GM18861 (cell line): ENCODE data around the gene INF2.
"Not testable (repeated sequence)": the region's sequence is repeated elsewhere in the genome, so short reads cannot be mapped to it uniquely, and the experiment has no call there.

Experiments used
- ATAC-seq: cut with Tn5 transposase; IDR thresholded peaks from one replicate; pipeline ENCODE4 v1.9.1; 2021; ENCODE audit not compliant: unreplicated experiment

INF2 gene

DNA sequence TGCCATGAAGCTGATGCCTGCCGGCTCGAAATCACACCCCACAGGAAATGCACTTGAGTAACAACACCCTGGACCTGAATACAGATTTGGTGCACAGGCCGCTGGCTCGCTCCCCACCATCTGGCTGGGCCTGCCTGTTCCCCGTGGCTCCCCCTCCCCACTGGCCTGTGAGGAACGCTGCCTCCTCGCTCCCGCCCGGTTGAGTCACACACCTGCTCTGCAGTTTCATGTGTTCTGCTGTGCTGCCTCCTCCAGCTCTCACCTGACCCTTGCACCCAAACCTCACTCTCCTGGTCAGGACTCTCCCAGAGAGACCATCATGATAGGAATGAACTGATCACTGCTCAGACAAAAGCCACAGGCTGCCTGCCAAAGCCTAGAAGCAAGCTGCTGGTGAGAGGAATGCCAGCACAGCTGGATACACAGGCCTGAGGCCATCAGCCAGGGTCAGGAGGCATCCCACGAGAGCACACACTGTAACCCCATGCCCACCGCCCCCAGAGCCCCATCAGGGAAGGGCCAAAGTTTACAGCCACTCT is 59.8 kb downstream of the INF2 start:
- no peak for ATAC-seq

DNA sequence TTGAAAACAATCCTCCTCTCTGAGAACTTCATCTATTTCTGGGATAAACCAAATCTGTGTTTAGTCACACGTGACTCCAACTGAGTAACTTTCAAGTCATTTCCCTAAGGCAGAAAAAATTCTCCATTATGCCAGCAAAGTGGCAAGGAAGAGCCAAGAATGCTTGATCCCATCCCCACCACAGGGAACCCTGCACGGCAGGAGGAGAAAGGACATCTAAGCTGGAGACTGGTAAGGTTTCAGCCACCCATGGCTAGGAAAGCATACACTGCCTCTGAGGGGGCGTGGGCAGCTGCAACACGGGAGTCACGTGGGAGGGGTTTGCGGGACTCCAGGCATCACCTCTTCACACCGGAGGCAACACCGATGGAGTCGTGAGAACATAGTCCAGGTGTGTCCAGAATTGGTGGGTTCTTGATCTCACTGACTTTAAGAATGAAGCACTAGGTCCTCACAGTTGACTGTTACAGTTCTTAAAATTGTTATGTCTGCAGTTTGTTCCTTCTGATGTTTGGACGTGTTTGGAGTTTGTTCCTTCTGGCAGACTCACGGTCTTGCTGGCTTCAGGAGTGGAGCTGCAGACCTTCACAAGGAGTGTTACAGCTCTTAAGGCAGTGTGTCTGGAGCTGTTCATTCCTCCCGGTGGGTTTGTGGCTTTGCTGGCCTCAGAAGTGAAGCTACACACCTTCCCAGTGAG is 60.8 kb downstream of the INF2 start:
- no peak for ATAC-seq

DNA sequence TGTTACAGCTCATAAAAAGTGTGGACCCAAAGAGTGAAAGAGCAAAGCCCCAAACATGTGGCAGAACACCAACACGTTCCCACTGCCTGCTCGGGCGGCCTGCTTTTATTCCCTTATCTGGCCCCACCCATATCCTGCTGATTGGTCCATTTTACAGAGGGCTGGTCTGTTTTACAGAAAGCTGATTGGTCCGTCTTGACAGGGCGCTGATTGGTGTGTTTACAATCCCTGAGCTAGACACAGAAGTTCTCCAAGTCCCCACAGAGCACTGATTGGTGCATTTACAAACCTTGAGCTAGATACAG is 61.3 kb downstream of the INF2 start:
- ATAC-seq: not testable (repeated sequence)

DNA sequence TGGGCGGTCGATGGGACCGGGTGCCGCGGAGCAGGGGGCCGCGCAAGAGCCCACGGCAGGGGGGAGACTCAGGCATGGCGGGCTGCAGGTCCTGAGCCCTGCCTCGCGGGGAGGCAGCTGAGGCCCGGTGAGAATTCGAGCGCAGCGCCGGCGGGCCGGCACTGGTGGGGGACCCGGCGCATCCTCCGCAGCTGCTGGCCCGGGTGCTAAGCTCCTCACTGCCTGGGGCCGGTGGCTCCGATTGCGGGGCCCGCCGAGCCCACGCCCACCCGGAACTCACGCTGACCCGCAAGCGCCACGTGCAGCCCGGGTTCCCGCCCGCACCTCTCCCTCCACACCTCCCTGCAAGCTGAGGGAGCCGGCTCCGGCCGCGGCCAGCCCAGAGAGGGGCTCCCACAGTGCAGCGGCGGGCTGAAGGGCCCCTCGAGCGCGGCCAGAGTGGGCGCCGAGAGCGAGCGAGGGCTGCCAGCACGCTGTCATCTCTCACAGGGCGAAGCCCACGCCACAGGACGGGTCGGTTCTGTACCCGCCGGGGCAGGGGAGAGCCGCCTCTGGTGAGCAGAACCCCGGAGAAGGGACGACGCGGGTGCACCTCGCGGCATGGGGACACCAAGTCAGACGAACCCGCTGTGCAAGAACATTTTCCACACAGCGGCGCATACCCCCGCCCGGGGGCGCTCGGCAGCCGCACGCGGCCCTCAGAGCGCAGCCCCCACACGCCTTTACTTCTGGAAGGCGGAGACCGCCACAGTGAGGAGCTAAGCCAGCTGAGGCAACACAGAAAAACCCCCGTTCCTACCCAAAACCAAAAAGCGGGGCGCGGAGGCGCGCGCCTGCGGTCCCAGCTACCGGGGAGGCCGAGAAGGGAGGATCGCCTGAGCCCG is 62.4 kb downstream of the INF2 start:
- ATAC-seq: no peak

DNA sequence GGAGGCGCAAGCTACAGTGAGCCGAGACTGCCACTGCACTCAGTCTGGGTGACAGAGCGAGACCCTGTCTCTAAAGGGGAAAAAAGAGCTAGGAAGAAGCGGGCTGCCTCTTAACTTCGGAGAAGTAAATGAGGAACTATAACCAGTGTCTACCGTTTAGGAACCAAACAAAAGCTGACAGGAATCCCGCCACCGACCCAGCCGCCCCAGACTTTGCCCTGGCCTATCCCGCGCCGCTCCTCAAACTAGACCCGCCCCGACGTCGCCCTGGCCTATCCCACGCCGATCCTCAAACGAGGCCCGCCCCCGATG is 63.0 kb downstream of the INF2 start:
- ATAC-seq: no peak

DNA sequence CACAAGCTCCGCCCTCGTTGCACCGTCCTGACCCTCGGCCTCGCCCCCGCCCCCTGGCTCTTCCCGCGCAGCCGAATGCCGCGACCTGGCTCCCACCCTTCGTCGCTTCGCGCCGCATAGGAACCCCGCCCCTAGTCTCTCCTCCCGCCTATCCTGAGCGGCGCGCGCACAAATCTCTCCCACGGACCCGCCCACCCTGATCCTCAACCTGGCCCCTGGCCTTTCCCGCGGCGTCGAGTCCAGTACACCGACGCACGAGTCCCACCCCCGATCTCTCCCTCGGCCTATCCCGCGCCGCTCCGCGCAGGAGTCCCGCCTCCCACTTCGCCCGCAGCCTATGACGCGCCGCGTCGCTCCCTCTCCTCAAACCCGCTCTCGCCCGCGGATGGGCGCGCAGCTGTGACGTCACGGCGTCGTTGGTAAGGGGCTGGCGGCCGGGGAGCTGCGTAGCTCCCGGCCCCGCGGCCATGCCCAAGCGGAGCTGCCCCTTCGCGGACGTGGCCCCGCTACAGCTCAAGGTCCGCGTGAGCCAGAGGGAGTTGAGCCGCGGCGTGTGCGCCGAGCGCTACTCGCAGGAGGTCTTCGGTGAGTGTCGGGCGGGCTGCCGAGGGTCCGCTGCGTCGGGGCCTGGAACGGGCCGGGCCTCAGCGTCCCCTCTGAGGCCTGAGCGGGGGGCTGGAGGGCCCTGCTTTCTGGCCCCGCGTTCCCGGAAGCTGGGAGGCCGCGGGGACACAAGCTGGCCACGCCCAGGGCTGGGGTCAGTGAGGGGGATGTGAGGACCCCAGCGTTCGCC is 63.5 kb downstream of the INF2 start, which contains the start of gene SIVA1:
Gene SIVA1, plus strand, starts transcription at position 413 of the 793 bp plus-strand sequence. Its CDS starts 55 bp downstream, at position 468.
- peak; percentile 81 for ATAC-seq

DNA sequence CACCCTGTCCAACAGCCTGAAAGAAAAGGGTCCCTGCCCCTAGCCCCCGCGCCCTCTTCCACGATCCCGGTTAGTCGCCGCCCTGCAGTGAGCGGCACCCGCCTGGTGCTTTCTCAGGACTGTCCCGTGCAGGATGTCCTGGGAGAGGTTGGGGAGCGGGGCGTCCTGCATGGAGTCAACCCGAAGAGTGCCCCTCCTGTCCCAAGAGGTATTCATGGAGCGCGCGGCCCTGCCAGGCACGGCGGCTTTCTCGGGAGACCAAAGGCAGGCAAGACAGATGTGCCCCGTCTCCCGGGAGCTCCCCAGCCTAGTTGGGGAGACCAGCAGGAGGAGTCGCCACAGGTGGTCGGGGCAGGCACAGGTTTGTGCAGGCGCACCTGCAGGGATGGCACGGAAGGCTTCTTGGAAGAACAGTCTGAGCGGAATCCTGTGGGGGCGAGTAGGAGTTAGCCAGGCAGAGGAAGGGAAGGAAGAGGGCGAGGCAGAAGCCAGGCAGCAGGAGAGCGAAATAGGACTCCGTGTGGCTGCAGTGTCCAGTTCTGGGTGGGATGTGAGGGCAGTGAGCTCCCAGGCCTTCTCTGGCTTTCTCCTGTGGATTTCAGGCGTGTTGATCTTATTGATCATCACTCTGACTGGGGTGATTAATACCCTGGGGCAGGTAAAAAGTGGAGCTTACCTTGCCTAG is 64.3 kb downstream of the INF2 start:
- ATAC-seq: no peak

DNA sequence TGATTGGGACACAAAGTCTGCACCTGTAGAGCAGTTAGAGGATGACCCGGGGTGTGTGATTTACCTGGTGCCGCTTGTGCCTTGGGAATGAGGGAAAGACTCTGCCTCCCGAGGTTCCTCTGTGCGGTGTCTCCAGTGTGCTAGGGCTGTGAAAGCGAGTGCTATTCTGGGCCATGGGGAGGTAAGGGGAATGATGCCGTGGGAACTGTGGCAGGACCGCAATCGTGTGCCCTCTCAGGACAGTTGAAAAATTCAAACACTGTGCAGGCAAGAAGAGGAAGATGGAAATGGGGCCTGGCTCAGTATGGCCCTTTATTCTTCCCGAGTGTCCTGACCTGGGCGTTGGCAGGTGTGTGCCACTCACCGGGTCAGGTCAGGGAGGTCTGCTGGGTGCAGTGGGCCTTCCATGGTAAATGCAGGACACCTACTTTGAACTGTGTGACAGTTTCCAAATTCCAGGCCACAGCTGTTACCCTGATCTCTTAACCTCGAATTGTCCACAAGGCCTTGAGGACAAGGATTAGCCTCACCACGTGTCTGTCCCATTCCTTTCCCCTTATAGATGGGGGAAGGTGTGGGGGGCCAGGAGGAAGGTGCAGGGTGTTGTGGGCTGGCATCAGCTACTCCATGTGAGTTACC is 64.9 kb downstream of the INF2 start:
- no peak for ATAC-seq

DNA sequence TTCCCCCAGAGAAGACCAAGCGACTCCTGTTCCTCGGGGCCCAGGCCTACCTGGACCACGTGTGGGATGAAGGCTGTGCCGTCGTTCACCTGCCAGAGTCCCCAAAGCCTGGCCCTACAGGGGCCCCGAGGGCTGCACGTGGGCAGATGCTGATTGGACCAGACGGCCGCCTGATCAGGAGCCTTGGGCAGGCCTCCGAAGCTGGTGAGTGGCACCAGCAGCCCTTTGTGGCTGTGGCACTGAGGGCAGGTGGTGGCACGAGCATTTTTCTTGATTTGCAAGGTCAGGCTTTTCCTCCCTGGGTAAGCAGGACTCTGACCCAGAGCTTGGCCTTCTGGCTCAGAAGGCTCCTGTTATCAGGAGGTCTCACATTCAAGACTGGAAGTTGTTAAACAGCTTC is 66.2 kb downstream of the INF2 start:
- no peak for ATAC-seq

GRCh38 chr14:104756477-104757237 is 67.2 kb downstream of the INF2 start:
- ATAC-seq: no peak

DNA sequence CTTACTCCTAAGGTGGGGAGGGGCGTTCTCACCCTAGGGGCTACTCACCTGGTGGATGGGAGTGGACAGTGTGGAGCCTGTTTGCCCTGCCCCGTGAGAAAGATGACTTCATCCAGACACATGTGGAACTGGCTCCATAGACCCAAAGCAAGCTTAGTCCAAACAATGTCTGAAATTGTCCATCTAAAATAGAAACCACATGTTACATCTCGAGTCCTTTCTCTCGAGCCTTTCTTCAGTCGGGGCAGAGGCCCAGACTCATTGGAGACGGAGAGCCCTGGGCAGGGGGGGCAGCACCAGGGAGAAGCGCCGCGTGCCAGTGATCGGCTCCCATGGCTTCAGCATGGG is 67.8 kb downstream of the INF2 start:
- no peak for ATAC-seq

DNA sequence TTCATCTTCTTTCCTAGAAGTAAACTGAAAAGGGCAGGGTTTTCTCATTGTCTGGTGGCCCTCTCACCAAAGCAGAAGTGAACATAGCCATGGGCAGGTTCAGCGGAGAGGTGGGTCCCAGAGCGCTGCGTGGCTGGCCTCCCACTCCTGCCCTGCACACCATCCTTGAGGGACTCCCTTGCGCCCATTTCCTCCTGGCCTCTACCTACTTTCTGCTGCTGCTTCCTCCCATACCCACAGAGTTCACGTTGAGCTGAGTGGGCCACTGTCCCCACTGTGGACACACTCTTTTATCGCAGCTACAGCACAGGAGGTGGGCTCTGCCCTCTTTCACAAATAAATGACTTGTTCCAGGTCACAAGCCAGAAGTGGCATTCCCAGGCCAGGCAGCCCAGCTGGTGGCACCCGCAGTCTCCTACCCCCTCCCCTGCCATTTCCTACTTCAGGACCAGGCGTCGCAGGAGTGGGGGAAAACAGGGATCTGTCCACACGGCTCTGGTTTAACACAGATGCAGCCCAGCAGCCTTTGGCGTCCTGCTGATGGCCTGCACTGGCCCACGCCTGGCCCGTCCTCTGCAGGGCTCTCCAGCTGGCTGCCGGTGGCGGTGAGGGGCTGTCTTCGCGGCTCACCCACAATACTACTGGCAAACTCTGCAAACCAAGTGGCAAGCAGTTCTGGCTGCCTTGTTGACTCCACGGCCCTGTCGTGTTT is 68.4 kb downstream of the INF2 start:
- ATAC-seq: no peak

DNA sequence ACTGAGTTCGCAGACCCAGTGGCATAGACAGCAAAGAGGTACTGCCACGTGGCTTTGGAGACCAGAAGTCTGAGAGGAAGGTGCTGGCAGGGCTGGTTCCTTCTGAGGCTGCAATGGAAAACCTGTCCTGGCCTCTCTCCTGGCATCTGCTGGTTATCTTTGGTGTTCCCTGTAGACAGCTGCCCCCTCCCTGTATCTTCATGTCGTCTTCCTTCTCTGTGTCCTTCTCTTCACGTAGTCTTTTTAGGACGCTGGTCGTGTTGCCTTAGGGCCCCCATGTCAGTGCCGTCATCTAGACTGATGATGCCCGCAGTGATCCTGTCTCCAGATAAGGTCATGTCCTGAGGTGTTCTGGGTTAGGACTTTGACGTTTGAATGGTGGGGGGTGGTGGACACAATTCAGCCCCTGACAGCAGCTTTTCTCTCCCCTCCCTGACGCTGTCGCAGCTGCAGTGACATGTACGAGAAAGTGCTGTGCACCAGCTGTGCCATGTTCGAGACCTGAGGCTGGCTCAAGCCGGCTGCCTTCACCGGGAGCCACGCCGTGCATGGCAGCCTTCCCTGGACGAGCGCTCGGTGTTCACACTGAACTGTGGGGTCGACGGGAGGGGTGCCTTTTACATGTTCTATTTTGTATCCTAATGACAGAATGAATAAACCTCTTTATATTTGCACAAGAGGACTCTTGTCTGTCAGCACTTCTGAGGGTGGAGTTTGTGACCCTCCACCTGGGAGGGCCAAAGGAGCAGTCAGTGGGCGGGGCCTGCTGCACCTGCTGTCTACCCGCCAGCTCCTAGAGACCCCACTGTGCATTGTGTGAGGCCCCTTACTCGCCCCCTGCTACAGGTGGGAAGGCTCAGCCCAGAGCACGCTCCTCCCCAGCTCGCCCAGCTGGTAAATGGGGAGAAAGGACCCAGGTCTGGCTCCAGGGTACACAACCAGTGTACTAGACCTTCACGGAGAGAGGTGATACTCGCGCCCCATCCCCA is 69.9 kb downstream of the INF2 start:
- no peak for ATAC-seq

DNA sequence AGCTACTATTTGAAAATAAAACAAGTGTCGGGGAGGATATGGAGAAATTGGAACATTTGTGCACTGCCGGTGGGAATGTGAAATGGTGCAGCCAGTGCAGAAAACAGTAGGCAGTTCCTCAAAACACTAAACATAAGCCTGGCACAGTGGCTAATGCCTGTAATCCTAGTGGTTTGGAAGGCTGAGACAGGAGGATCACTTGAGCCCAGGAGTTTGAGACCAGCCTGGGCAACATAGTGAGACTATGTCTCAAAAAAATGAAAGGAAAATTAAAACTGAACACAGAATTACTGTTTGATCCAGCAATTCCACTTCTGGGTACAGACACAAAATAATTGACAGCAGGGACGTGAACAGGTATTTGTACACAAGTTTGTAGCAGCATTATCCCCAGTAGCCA is 76.1 kb downstream of the INF2 start:
- no peak for ATAC-seq

GRCh38 chr14:104766256-104766862 is 76.9 kb downstream of the INF2 start:
- no peak for ATAC-seq

- no peak for ATAC-seq
Measured at GRCh38 chr14:104766863-104767633, 77.6 kb downstream of the INF2 start.

GRCh38 chr14:104767634-104767918 is 78.2 kb downstream of the INF2 start:
- no peak for ATAC-seq
